IPS-15b (cell line): Measurements from ENCODE around the gene KCNK2.

Source experiments
- H3K27me3 ChIP-seq: one replicate; pipeline ENCODE4 v1.6.1; 2013; ENCODE audit warnings: low read length; ENCODE audit not compliant: control insufficient read depth, insufficient read depth
- H3K36me3 ChIP-seq: one replicate; pipeline ENCODE4 v1.6.1; 2013; ENCODE audit warnings: low read length; ENCODE audit not compliant: control insufficient read depth, insufficient read depth
- H3K4me1 ChIP-seq: one replicate; pipeline ENCODE4 v1.6.1; 2013; ENCODE audit warnings: mild to moderate bottlenecking, low read length; ENCODE audit not compliant: control insufficient read depth, insufficient read depth
- H3K4me3 ChIP-seq: one replicate; pipeline ENCODE4 v1.5.1; 2013; ENCODE audit warnings: low read depth, low read length
- H3K9ac ChIP-seq: one replicate; pipeline ENCODE4 v1.6.1; 2013; ENCODE audit warnings: low read depth, mild to moderate bottlenecking, low read length
- H3K9me3 ChIP-seq: one replicate; pipeline ENCODE4 v1.6.1; 2013; ENCODE audit warnings: mild to moderate bottlenecking, low read length; ENCODE audit not compliant: control insufficient read depth, insufficient read depth

KCNK2 gene

GRCh38 chr1:215267495-215267894, 185.0 kb downstream of the KCNK2 start:
- no peak overlapping the region for H3K9ac ChIP-seq
- H3K27me3 ChIP-seq, result no peaks in the 10 kb centered on the region
- H3K9me3 ChIP-seq, result no peaks in the 10 kb centered on the region
- no peaks in the 10 kb centered on the region for H3K4me1 ChIP-seq
- H3K4me3 ChIP-seq, result no peak overlapping the region
- H3K36me3 ChIP-seq, result no peaks in the 10 kb centered on the region

GRCh38 chr1:215269955-215270354, 187.4 kb downstream of the KCNK2 start:
- H3K4me3 ChIP-seq, result no peak overlapping the region
- no peaks in the 10 kb centered on the region for H3K27me3 ChIP-seq
- no peaks in the 10 kb centered on the region for H3K36me3 ChIP-seq
- no peak overlapping the region for H3K9ac ChIP-seq
- peaks cover 3% of the 10 kb centered on the region for H3K4me1 ChIP-seq
- H3K9me3 ChIP-seq, result no peaks in the 10 kb centered on the region

- Histone ChIP-seq H3K9ac (no peak overlapping the region), H3K4me1 (peaks cover 7% of the 10 kb centered on the region), H3K27me3 (no peaks in the 10 kb centered on the region), H3K36me3 (no peaks in the 10 kb centered on the region), H3K9me3 (no peaks in the 10 kb centered on the region), H3K4me3 (no peak overlapping the region)
These were observed 191.4 kb downstream of the KCNK2 start for GRCh38 chr1:215273838-215274516.

- no peak overlapping the region for H3K4me3 ChIP-seq
- no peak overlapping the region for H3K9ac ChIP-seq
- H3K4me1 ChIP-seq, result peaks cover 7% of the 10 kb centered on the region
- no peaks in the 10 kb centered on the region for H3K9me3 ChIP-seq
- H3K36me3 ChIP-seq, result no peaks in the 10 kb centered on the region
- H3K27me3 ChIP-seq, result no peaks in the 10 kb centered on the region
These were observed 194.0 kb downstream of the KCNK2 start for GRCh38 chr1:215276582-215276981.

GRCh38 chr1:215277532-215277931, 195.0 kb downstream of the KCNK2 start:
- Histone ChIP-seq H3K4me3 (no peak overlapping the region), H3K4me1 (peaks cover 7% of the 10 kb centered on the region), H3K9me3 (no peaks in the 10 kb centered on the region), H3K9ac (no peak overlapping the region), H3K36me3 (no peaks in the 10 kb centered on the region), H3K27me3 (no peaks in the 10 kb centered on the region)

- Histone ChIP-seq H3K4me1 (peaks cover 7% of the 10 kb centered on the region), H3K9me3 (no peaks in the 10 kb centered on the region), H3K36me3 (no peaks in the 10 kb centered on the region), H3K4me3 (no peak overlapping the region), H3K9ac (no peak overlapping the region), H3K27me3 (no peaks in the 10 kb centered on the region)
These were observed 197.1 kb downstream of the KCNK2 start for GRCh38 chr1:215279682-215280081.

- Histone ChIP-seq H3K27me3 (no peaks in the 10 kb centered on the region), H3K4me3 (no peak overlapping the region), H3K9ac (no peak overlapping the region), H3K36me3 (no peaks in the 10 kb centered on the region), H3K4me1 (no peaks in the 10 kb centered on the region), H3K9me3 (no peaks in the 10 kb centered on the region)
These were observed 200.0 kb downstream of the KCNK2 start for GRCh38 chr1:215282557-215282956.

- Histone ChIP-seq H3K4me1 (no peaks in the 10 kb centered on the region), H3K27me3 (no peaks in the 10 kb centered on the region), H3K9me3 (no peaks in the 10 kb centered on the region), H3K36me3 (no peaks in the 10 kb centered on the region), H3K4me3 (no peak overlapping the region), H3K9ac (no peak overlapping the region)
These were observed 202.7 kb downstream of the KCNK2 start for GRCh38 chr1:215285013-215285800.
